ENCODE measurements around the gene FAM209A.
"Not testable (repeated sequence)": the region's sequence is repeated elsewhere in the genome, so short reads cannot be mapped to it uniquely, and the experiment has no call there.

Gene FAM209A, protein sequence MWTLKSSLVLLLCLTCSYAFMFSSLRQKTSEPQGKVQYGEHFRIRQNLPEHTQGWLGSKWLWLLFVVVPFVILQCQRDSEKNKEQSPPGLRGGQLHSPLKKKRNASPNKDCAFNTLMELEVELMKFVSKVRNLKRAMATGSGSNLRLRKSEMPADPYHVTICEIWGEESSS

DNA sequence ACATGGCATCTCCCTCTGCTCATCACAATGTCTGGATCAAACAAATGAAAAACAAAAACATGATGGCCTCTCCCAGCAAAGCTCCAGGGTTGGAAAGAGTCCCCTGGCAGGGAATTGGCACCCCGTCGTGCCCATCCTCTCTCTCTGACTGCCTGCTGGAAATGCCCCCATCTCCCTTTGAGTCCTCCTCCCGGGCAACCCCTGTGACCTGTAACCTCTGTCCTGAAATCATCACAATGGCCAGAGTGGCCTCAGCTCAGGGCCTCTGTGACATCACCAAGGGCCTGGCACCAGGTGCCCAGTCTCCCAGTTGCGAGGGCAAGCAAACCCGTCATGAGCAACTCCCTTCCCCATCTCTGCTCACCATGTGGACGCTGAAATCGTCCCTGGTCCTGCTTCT, at the start of gene FAM209A:
Gene FAM209A (plus strand): TSS at position 301 of the 400 bp plus-strand sequence. CDS start 65 bp downstream, at position 366.
- H3K4me3 ChIP-seq (replicated peaks; ENCODE audit: low read depth, low read length); DNase-seq (ENCODE audit: low read depth): not testable (repeated sequence)

DNA sequence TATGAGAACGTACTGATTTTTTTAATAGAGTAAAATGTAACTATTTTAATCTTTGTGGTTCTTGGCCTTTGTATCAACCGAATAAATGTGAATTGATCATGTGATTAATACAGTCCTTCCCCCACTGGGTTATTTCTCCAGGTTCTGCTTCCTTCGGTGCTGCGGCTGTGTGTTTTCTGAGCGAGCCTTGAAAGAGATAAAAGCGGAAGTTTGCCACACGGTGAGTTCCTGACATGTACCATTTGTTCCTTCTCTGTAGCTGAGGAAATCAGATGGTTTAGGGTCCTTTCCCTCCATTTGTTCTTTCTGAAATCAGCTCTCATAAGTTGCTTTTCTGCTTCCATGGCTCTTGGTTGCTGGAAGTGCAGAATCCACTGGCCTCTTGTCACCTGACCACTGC, 40.6 kb upstream of the FAM209A start:
- no peak overlapping the region for H3K4me3 ChIP-seq (replicated peaks; ENCODE audit: low read depth, low read length)
- no peak for DNase-seq (ENCODE audit: low read depth)
- TF ChIP-seq, protein P1, sequence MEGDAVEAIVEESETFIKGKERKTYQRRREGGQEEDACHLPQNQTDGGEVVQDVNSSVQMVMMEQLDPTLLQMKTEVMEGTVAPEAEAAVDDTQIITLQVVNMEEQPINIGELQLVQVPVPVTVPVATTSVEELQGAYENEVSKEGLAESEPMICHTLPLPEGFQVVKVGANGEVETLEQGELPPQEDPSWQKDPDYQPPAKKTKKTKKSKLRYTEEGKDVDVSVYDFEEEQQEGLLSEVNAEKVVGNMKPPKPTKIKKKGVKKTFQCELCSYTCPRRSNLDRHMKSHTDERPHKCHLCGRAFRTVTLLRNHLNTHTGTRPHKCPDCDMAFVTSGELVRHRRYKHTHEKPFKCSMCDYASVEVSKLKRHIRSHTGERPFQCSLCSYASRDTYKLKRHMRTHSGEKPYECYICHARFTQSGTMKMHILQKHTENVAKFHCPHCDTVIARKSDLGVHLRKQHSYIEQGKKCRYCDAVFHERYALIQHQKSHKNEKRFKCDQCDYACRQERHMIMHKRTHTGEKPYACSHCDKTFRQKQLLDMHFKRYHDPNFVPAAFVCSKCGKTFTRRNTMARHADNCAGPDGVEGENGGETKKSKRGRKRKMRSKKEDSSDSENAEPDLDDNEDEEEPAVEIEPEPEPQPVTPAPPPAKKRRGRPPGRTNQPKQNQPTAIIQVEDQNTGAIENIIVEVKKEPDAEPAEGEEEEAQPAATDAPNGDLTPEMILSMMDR (IDR thresholded peaks at IDR 0.05; ENCODE audit: low read length, missing control alignments), result no peak

DNA sequence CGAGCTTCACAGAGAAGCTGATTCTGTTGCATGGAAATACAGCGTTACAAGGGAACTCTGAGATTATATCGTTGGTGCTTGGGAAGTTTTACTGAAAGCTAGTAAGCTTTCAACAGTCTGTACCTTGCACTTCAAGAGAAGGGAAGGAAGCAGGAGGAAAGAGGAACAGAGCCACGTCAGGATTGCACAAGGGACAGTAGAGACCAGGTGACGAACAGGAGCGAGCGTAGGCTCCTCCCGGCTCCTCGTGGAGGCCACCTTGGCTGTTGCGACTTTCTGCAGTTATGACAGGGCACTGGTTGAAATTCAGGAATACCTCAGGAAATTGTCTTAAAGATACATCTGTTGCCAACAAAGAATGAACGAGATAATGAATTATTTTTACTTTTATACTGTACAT, 37.3 kb upstream of the FAM209A start:
- DNase-seq (ENCODE audit: low read depth), result no peak
- TF ChIP-seq, protein P1 (IDR thresholded peaks at IDR 0.05; ENCODE audit: low read length, missing control alignments), result no peak
- no peak overlapping the region for H3K4me3 ChIP-seq (replicated peaks; ENCODE audit: low read depth, low read length)

DNA sequence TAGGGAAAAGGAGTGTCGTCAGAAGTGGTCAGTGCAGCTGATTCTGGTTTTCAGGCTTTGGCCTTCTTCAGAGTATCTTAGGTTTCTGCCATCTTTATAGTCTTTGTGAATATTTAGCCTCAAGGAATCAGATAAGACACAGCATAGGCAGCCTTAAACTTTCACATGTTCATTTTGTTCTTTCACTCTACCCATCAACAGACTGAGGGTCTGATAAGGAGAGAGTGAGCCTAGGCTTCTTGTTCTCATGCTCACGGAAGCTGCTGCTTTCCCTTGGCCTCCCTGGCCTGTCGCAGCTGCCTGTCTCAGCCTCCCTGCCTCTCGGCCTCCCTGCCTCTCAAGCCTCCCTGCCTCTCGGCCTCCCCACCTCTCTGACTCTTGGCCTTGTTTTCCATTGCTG, 36.0 kb upstream of the FAM209A start:
- TF ChIP-seq, protein P1 (IDR thresholded peaks at IDR 0.05; ENCODE audit: low read length, missing control alignments), result no peak

DNA sequence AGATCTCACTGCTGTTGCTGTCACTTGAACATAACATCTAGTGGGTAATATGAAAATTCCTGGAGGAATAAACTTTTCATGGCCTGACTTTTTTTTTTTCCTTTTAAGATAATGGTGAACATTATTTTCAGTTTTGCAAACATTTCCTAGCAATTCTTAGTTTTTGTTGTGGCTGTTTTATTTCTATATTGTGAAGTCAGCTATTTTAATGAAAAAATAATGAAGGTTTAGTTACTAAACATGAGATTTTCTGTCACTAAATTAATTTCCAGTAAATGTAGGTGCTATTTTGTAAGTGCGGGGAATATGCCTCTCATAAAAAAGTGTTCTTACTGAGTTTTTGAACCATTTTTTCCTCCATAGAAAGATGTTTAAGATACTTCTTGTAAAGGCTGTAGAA, 23.4 kb upstream of the FAM209A start:
- TF ChIP-seq, protein P1 (IDR thresholded peaks at IDR 0.05; ENCODE audit: low read length, missing control alignments), result no peak
- no peak overlapping the region for H3K4me3 ChIP-seq (replicated peaks; ENCODE audit: low read depth, low read length)
- DNase-seq (ENCODE audit: low read depth), result no peak

More for the DNA sequence above, 36.0 kb upstream of the FAM209A start:
- no peak overlapping the region for H3K4me3 ChIP-seq (replicated peaks; ENCODE audit: low read depth, low read length)
- no peak for DNase-seq (ENCODE audit: low read depth)

DNA sequence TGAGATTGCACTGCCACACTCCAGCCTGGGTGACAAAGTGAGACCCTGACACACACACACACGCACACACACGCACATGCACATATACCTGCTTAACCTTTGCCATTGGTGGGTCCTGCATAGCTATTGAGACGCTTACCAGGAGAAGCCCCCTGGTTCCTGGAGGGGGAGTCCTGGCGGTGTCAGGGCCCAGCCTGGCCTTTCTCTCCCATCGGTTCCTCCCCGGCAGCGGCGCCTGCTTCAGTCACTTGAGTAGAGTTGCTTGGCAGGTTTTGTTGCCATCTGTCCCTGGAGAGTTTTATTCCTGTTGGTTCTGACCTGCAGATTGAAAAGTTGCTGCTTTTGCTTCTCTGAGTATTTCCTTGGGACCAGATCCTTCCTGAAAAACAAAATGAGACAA, 20.6 kb upstream of the FAM209A start:
- no peak for DNase-seq (ENCODE audit: low read depth)
- TF ChIP-seq, protein P1 (IDR thresholded peaks at IDR 0.05; ENCODE audit: low read length, missing control alignments), result no peak
- no peak overlapping the region for H3K4me3 ChIP-seq (replicated peaks; ENCODE audit: low read depth, low read length)

DNA sequence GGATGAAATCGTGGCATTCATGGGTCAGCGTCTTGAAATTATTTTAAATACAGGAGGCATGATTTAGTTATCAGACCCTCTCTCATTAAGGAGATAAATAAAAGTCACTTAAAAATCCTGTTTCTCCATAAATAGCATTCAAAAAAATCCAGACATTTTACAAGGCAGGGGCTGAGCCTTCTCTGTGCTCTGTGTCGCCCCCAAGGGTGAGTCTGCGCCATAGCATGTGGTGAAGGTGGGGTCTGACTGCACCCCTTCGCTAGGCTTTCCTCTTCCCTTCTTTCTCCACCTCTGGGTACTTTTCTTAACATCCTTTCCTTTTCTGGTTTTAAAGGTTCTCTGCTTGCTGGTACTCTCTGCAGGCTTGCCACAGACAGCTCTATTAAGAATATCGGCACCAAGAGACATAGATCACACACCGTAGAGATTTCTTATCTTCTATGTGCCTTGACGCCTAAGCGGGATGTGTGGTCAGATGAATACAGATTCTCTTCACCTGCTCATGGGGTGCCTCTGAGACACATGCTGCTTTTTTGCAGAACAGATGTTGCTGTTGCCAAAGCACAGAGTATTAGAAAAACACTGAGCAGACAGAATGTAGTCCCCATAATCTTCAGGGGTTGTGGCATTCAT, 20.1 kb upstream of the FAM209A start:
- no peak for DNase-seq (ENCODE audit: low read depth)
- TF ChIP-seq, protein P1 (IDR thresholded peaks at IDR 0.05; ENCODE audit: low read length, missing control alignments), result peak; percentile 50
- H3K4me3 ChIP-seq (replicated peaks; ENCODE audit: low read depth, low read length), result no peak overlapping the region
